Measurements from ENCODE around the gene BST1.
"Not testable (repeated sequence)": the region's sequence is repeated elsewhere in the genome, so short reads cannot be mapped to it uniquely, and the experiment has no call there.

Gene BST1

GRCh38 chr4:15749001-15749400 lies 46.1 kb downstream of the BST1 start:
- no peak for DNase-seq (ENCODE audit: low read depth)

GRCh38 chr4:15751153-15751552 lies 48.3 kb downstream of the BST1 start:
- DNase-seq (ENCODE audit: low read depth): no peak

- DNase-seq (ENCODE audit: low read depth): no peak
Observed at GRCh38 chr4:15753081-15753480, 50.2 kb downstream of the BST1 start.

GRCh38 chr4:15753786-15754185 lies 50.9 kb downstream of the BST1 start:
- no peak for DNase-seq (ENCODE audit: low read depth)

- DNase-seq (ENCODE audit: low read depth): no peak
Observed at GRCh38 chr4:15754323-15754722, 51.5 kb downstream of the BST1 start.

GRCh38 chr4:15755321-15756155 lies 52.7 kb downstream of the BST1 start:
- no peak for DNase-seq (ENCODE audit: low read depth)

GRCh38 chr4:15756361-15756861 lies 53.5 kb downstream of the BST1 start:
- DNase-seq (ENCODE audit: low read depth): no peak

GRCh38 chr4:15757054-15757453 lies 54.2 kb downstream of the BST1 start:
- no peak for DNase-seq (ENCODE audit: low read depth)

GRCh38 chr4:15758294-15758693 lies 55.4 kb downstream of the BST1 start:
- DNase-seq (ENCODE audit: low read depth): no peak

GRCh38 chr4:15762460-15762859 lies 59.6 kb downstream of the BST1 start:
- not testable (repeated sequence) for DNase-seq (ENCODE audit: low read depth)

- no peak for DNase-seq (ENCODE audit: low read depth)
Observed at GRCh38 chr4:15765391-15765790, 62.5 kb downstream of the BST1 start.

- DNase-seq (ENCODE audit: low read depth): no peak
Observed at GRCh38 chr4:15765910-15766697, 63.2 kb downstream of the BST1 start.

GRCh38 chr4:15766821-15767220 lies 64.0 kb downstream of the BST1 start:
- DNase-seq (ENCODE audit: low read depth): no peak

GRCh38 chr4:15769202-15769601 lies 66.3 kb downstream of the BST1 start:
- DNase-seq (ENCODE audit: low read depth): no peak

- DNase-seq (ENCODE audit: low read depth): no peak
Observed at GRCh38 chr4:15771216-15772058, 68.6 kb downstream of the BST1 start.

GRCh38 chr4:15774020-15774420 lies 71.2 kb downstream of the BST1 start:
- DNase-seq (ENCODE audit: low read depth): peak; percentile 36

GRCh38 chr4:15776871-15777648 lies 74.2 kb downstream of the BST1 start:
- DNase-seq (ENCODE audit: low read depth): no peak

GRCh38 chr4:15777697-15778288 lies 74.9 kb downstream of the BST1 start:
- DNase-seq (ENCODE audit: low read depth): no peak

GRCh38 chr4:15778289-15779241 lies 75.7 kb downstream of the BST1 start, which contains the start of gene CD38:
CD38 (plus strand) TSS chr4:15778328; CDS start chr4:15778415, 87 bp downstream.
- DNase-seq (ENCODE audit: low read depth): no peak

GRCh38 chr4:15779306-15779705 lies 76.4 kb downstream of the BST1 start:
- peak; percentile 48 for DNase-seq (ENCODE audit: low read depth)

Measured in stromal cell of bone marrow (primary cell).